Activated CD4-positive, alpha-beta T cell treated with anti-CD3 and anti-CD28 coated beads, Interleukin-2, Interleukin-6, amounts not matched to agents 100 ng/mL and 50 ng/mL, durations not matched to agents 16 hours and 8 hours (primary cell): ENCODE results near the gene PRR18.

Experiments
- DNase-seq: peaks from one replicate; pipeline ENCODE4 v3.0.0-alpha.2; 2020

Gene PRR18

GRCh38 chr6:166274739-166275370, 33.3 kb downstream of the PRR18 start:
- DNase-seq: no peak

DNA sequence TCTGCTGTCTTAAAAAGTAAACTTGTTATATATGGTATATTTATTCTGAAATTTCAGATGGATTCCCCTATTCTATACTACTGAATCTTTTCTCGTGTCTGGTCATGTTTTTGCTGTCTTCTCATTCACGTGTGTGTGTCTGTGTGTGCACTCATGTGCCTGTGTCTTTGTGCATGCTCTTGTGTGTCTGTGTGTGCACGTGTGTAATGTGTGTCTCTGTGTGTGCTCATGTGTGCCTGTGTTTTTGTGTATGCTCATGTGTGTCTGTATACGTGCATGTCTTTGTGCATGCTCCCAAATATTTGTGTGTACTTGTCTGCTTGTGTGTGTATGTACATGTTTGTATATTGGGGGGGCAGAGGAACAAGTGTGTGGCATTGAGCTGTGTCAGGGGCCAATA, 34.0 kb downstream of the PRR18 start:
- DNase-seq: no peak

DNA sequence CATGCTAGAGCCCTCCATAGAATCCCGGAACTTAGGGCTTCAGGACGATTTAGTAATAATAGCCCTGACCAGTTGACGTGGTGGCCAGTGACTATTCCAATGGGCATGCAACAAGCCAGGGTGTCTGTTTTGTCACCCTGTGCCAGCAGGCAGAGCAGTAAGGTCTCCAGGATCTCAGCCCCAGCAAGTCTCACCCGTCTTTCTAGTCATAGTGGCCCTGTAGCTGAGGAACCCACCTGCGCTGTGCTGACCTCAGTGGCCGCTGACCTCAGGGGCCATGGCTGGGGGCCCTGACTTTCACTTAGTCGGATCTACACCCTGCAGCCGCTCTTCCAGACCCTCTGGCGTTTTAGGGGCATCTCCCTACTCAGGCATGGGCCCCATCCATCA, 36.8 kb downstream of the PRR18 start:
- no peak for DNase-seq

DNA sequence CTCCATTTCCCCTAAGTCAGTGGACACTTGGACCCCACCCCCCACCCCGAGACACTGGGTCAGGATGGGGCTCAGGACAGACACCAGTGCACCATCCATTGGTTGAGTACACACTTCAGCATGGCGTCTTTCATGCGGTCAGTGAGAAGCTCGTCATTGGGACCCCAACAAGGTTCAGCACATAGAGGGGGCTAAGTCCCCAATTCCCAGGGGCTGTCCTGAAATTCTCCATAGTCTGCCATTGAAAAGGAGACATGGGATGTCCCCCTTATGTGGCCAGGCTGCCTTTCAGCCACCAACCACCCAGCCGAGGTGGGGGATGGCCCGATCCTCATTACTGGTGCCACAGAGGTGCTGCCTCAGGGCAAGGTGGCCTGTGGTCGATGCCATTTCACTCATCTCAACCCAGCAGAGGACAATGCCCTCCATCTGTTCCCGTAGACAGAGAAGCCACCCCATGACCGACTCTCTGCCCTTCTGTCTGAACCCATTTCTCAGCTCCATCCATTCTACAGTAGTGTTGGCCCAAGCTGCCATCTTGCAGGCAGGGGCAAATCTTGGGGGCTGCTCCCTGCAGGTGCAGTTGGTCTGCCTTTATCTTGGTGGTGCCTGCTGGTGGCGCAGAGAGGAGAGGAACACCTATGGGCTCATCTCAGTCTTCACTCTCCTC, 37.4 kb downstream of the PRR18 start:
- DNase-seq: no peak

- no peak for DNase-seq
These were observed 38.7 kb downstream of the PRR18 start for GRCh38 chr6:166269301-166270039.

DNA sequence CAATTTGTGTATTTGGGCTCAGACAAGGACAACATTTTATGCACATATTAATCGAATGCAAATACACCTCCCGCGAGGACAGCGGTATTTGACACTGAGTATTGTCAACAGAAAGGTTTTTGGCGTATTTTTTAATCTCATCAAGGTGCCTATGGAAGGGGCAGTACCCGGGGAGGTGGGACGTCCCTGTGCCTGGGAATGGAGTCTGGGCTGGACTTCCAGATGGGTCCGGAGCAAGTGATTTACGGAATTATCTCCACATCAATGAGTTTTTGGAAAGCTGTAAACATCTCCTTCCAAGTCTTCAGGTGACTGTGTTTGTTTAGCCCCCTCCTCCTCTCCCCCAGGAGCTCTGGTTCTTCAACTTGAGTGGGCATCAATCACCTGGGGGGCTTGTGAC, 39.8 kb downstream of the PRR18 start:
- no peak for DNase-seq

DNA sequence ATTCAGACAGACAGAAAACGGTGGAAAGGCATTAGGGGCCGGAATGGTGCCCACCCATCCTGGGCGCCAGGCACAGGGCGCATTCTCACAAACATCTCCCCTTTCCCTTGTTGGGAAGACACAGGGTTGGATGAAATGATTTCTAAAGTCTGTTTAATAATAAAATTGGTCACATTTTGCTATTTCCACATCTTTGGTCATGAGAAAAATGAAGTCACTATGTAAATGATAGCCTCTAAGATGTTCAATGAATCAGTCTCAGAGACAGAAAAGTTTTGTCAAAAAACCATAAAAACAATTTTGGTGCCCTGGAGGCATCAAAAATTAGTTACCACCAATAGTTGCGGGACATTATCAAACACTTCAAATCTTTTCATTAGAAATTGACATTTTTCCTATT, 40.7 kb downstream of the PRR18 start:
- DNase-seq: no peak

DNA sequence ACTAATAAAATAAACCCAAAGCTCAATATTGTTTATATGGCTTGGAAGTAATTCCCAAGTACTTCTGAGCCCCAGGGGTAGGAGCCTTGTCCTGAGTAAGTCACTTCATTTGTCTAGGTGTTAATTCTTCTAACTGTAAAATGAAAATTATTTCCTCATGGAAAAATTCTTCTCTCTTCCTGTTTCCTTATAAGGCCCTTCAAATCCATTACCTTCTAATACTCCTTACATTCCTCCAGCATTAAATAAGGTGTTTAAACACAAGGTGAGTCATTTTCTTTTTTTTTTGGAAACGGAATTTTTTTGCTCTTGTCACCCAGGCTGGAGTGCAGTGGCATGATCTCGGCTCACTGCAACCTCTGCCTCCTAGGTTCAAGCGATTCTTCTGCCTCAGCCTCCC, 41.9 kb downstream of the PRR18 start:
- no peak for DNase-seq

- DNase-seq: no peak
These were observed 45.3 kb downstream of the PRR18 start for GRCh38 chr6:166262743-166263515.

- peak; percentile 7 for DNase-seq
These were observed 48.8 kb downstream of the PRR18 start for GRCh38 chr6:166259296-166259977.

- peak; percentile 65 for DNase-seq
These were observed 49.3 kb downstream of the PRR18 start for GRCh38 chr6:166258854-166259276.

- DNase-seq: peak; percentile 59
These were observed 50.3 kb downstream of the PRR18 start for GRCh38 chr6:166257911-166258318.
